Measurements from ENCODE around the gene TRERF1.

- TF ChIP-seq CTCF (IDR thresholded peaks at IDR 0.05): no peak
- TF ChIP-seq POLR2A (IDR thresholded peaks at IDR 0.05): no peak
Observed at GRCh38 chr6:42429042-42429585, 22.6 kb downstream of the TRERF1 start.

Measured in suprapubic skin (tissue), 3 donors.